22Rv1 (cell line): Measurements from ENCODE around the gene PEAR1.

Source experiments
- H3K27ac ChIP-seq: fragments of 450-650 bp; 2 replicates; pipeline ENCODE4 v1.5.1; 2017
- CTCF ChIP-seq: fragments of 450-650 bp; IDR thresholded peaks from 2 replicates; pipeline ENCODE4 v1.5.1; 2017; ENCODE audit warnings: mild to moderate bottlenecking
- ZFX ChIP-seq: fragments of 450-650 bp; IDR thresholded peaks from 2 replicates; pipeline ENCODE4 v1.6.1; 2017; ENCODE audit warnings: antibody characterized with exemption, borderline replicate concordance

Gene PEAR1

DNA sequence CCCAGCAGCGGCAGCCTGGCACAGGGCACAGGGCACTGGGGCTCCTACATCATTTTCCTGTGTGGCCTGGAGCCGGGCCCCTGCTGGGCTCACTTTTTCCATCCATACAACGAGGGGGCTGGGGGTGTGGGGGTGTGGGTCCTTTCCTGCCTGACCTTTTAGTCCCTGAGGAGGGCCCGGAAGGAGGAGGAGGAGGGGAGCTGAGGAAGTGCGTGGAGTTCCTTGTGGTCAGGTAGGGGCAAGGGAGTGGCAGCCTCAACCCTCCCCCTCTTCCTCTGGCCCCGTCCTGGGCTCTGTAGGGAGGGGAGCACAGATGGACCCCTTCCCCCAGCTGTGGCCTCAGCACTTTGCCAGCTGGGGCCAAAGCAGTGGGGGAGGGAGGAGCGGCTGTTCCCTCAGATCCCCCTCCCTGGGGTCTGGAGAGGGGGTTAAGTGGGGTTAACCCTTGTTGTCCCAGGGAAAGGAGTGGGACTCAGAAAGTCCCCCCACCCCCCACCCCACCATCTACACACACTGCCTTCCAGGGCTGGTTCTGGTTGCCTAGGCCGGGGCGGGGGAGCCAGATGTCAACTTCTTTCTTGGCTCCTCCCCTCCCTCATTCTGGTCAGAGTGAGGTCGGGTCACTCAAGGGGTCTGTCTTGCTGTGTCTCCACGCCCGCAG, 27.1 kb upstream of the PEAR1 start:
- no peak overlapping the region for H3K27ac ChIP-seq
- TF ChIP-seq ZFX (no peak), CTCF (no peak)

GRCh38 chr1:156868341-156868740, 25.2 kb upstream of the PEAR1 start:
- no peak overlapping the region for H3K27ac ChIP-seq
- TF ChIP-seq ZFX (no peak), CTCF (no peak)

GRCh38 chr1:156869455-156869854, 24.1 kb upstream of the PEAR1 start:
- TF ChIP-seq ZFX (no peak), CTCF (no peak)
- H3K27ac ChIP-seq, result no peak overlapping the region

DNA sequence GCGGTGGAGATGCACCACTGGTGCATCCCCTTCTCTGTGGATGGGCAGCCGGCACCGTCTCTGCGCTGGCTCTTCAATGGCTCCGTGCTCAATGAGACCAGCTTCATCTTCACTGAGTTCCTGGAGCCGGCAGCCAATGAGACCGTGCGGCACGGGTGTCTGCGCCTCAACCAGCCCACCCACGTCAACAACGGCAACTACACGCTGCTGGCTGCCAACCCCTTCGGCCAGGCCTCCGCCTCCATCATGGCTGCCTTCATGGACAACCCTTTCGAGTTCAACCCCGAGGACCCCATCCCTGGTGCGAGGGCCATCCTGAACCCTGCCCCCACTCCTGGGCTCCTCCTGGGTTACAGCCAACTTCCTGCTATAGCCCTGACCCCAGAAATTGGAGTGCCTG, 19.9 kb upstream of the PEAR1 start:
- TF ChIP-seq CTCF (no peak), ZFX (no peak)
- no peak overlapping the region for H3K27ac ChIP-seq

DNA sequence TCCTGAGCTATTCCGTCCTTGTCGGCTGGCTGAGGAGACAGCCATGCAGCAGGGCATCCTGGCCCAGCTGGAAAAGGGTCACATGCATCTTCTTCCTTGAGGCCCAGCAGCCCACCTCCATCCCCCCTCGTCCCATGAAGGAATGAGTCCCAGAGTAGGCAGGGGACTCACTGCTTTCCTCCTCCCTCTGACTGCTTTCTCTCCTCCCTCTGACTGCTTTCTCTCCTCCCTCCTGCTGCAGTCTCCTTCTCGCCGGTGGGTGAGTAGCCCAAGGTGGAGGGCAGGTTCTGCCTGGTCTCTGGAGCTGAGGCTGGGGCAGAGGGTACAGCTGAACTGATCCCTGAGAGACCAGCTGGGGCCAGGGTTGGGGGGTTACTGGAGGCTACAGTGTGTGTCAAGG, 19.4 kb upstream of the PEAR1 start:
- H3K27ac ChIP-seq, result no peak overlapping the region
- TF ChIP-seq CTCF (no peak), ZFX (no peak)

DNA sequence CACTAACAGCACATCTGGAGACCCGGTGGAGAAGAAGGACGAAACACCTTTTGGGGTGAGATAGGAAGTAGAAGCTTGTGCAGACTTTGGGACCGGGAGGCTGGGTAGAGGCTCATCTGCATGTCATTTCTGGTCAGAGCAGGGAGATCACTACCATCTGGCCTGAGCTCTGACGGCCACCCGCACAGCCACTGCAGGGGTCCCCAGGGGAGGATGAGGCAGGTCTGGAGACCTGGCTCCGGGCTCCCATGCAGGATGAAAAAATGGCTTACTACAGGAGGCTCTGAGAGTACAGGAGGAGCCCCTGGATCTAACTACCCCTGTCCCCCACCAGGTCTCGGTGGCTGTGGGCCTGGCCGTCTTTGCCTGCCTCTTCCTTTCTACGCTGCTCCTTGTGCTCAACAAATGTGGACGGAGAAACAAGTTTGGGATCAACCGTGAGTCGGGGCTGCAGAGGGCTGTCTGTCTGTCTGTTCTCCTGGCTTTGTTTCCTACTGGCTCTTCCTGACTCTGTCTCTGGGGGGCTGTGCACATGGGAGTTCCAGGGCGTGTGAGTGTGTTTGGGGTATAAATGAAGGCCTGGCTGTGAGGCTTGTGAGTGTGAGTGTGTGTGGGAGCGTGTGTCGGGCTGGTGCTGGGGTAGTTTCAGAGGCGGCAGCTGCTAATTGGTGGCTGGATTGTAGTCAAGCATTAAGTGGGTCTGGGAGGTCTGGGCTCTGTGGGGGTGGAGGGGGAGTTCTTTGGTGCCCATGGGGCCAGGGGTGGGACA, 18.8 kb upstream of the PEAR1 start:
- TF ChIP-seq CTCF (no peak), ZFX (no peak)
- H3K27ac ChIP-seq, result no peak overlapping the region

DNA sequence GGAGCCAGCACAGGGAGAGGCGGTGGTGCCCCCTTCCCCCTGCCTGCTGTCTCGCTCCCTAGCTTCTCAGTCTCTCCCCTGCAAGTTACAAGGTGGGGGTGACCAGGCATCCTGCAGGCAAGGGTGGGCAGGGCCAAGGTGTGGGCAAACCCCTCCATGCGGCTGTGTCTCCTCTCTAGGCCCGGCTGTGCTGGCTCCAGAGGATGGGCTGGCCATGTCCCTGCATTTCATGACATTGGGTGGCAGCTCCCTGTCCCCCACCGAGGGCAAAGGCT, 18.2 kb upstream of the PEAR1 start:
- TF ChIP-seq ZFX, result no peak
- no peak for TF ChIP-seq CTCF
- H3K27ac ChIP-seq, result no peak overlapping the region
